ENCODE measurements around the gene HIKESHI. TPM values are rescaled to one million over a fixed set of nuclear protein-coding genes. Genes with fewer than 3 reads are reported as not detected.
"Not testable (repeated sequence)": the region's sequence is repeated elsewhere in the genome, so short reads cannot be mapped to it uniquely, and the experiment has no call there.

The HIKESHI gene
- total RNA-seq, 3 donors from 2014 or later = 34.7 to 53.9 (median 43.5) TPM

GRCh38 chr11:86287468-86287796, 14.6 kb upstream of the HIKESHI start:
- no peak overlapping the region for H3K4me3 ChIP-seq
- H3K9me3 ChIP-seq = no peaks in the 10 kb centered on the region
- H3K27me3 ChIP-seq = no peaks in the 10 kb centered on the region
- intact Hi-C loops (cut with DNase I; ENCODE audit: low total_unique reads) = no loop called here
- no peaks in the 10 kb centered on the region for H3K36me3 ChIP-seq
- no peak for TF ChIP-seq POLR2A (IDR thresholded peaks at IDR 0.05)
- no peak for TF ChIP-seq POLR2AphosphoS5 (IDR thresholded peaks at IDR 0.05)
- no peak for TF ChIP-seq CTCF (IDR thresholded peaks at IDR 0.05)
- no peaks in the 10 kb centered on the region for H3K4me1 ChIP-seq
- DNase-seq (ENCODE audit: low spot score in 2 of 2) = no peak
- no peak overlapping the region for H3K27ac ChIP-seq

- H3K27me3 ChIP-seq = no peaks in the 10 kb centered on the region
- TF ChIP-seq POLR2A (IDR thresholded peaks at IDR 0.05) (no peak), POLR2AphosphoS5 (IDR thresholded peaks at IDR 0.05) (no peak), CTCF (IDR thresholded peaks at IDR 0.05) (no peak)
- intact Hi-C loops (cut with DNase I; ENCODE audit: low total_unique reads) = no loop called here
Observed at GRCh38 chr11:86288776-86289507, 13.1 kb upstream of the HIKESHI start.

GRCh38 chr11:86289508-86290280, 12.3 kb upstream of the HIKESHI start:
- DNase-seq (ENCODE audit: low spot score in 2 of 2); intact Hi-C loops (cut with DNase I; ENCODE audit: low total_unique reads); H3K36me3 ChIP-seq; H3K27me3 ChIP-seq; H3K4me3 ChIP-seq; H3K9me3 ChIP-seq; H3K27ac ChIP-seq; H3K4me1 ChIP-seq: not testable (repeated sequence)

More at GRCh38 chr11:86288776-86289507, 13.1 kb upstream of the HIKESHI start:
- Histone ChIP-seq H3K4me1 (no peaks in the 10 kb centered on the region), H3K27ac (no peak overlapping the region), H3K36me3 (no peaks in the 10 kb centered on the region), H3K4me3 (no peak overlapping the region), H3K9me3 (no peaks in the 10 kb centered on the region)
- DNase-seq (ENCODE audit: low spot score in 2 of 2) = no peak

- Histone ChIP-seq H3K4me1 (no peaks in the 10 kb centered on the region), H3K9me3 (no peaks in the 10 kb centered on the region), H3K4me3 (no peak overlapping the region), H3K36me3 (no peaks in the 10 kb centered on the region), H3K27ac (no peak overlapping the region), H3K27me3 (no peaks in the 10 kb centered on the region)
- TF ChIP-seq CTCF (IDR thresholded peaks at IDR 0.05) (peak; percentile 21 to 50 (median 47)), POLR2A (IDR thresholded peaks at IDR 0.05) (no peak), POLR2AphosphoS5 (IDR thresholded peaks at IDR 0.05) (no peak)
- intact Hi-C loops (cut with DNase I; ENCODE audit: low total_unique reads) = no loop called here
- DNase-seq (ENCODE audit: low spot score in 2 of 2) = no peak
Observed at GRCh38 chr11:86291466-86292262, 10.4 kb upstream of the HIKESHI start.

GRCh38 chr11:86292912-86293616, 9.0 kb upstream of the HIKESHI start:
- intact Hi-C loops (cut with DNase I; ENCODE audit: low total_unique reads) = no loop called here
- TF ChIP-seq POLR2A (IDR thresholded peaks at IDR 0.05) (no peak), CTCF (IDR thresholded peaks at IDR 0.05) (no peak), POLR2AphosphoS5 (IDR thresholded peaks at IDR 0.05) (no peak)
- no peaks in the 10 kb centered on the region for H3K9me3 ChIP-seq
- DNase-seq (ENCODE audit: low spot score in 2 of 2) = no peak
- no peak overlapping the region for H3K27ac ChIP-seq
- H3K27me3 ChIP-seq = no peaks in the 10 kb centered on the region
- no peak overlapping the region for H3K4me3 ChIP-seq
- no peaks in the 10 kb centered on the region for H3K4me1 ChIP-seq
- no peaks in the 10 kb centered on the region for H3K36me3 ChIP-seq
